Loucy (cell line): Measurements from ENCODE around the gene MCM3AP.

Source experiments
- H2AFZ ChIP-seq: fragments of 200-600 bp; sonication (generic); 2 replicates; pipeline ENCODE4 v1.6.0; 2016; ENCODE audit warnings: antibody characterized with exemption, mild to moderate bottlenecking, low read length, moderate library complexity
- H3F3A ChIP-seq: fragments of 200-600 bp; 2 replicates; pipeline ENCODE4 v1.6.0; 2016; ENCODE audit warnings: antibody characterized with exemption, low read depth, mild to moderate bottlenecking
- H3K27me3 ChIP-seq: fragments of 200-600 bp; sonication (generic); 2 replicates; pipeline ENCODE4 v1.6.1; 2014; ENCODE audit warnings: low read length, mild to moderate bottlenecking; ENCODE audit not compliant: insufficient read depth, poor library complexity, severe bottlenecking
- H3K36me3 ChIP-seq: fragments of 200-600 bp; sonication (generic); 2 replicates; pipeline ENCODE4 v1.6.1; 2016; ENCODE audit warnings: low read length; ENCODE audit not compliant: insufficient read depth
- H3K4me1 ChIP-seq: fragments of 200-600 bp; sonication (generic); 2 replicates; pipeline ENCODE4 v1.5.1; 2014; ENCODE audit warnings: low read length, mild to moderate bottlenecking; ENCODE audit not compliant: insufficient read depth, poor library complexity, severe bottlenecking
- H3K4me2 ChIP-seq: fragments of 200-600 bp; sonication (generic); 2 replicates; pipeline ENCODE4 v1.6.0; 2014; ENCODE audit warnings: antibody characterized with exemption, low read length, low read depth, mild to moderate bottlenecking; ENCODE audit not compliant: poor library complexity, severe bottlenecking
- H3K4me3 ChIP-seq: fragments of 200-600 bp; sonication (generic); 2 replicates; pipeline ENCODE4 v1.5.1; 2014; ENCODE audit warnings: low read length, mild to moderate bottlenecking, mixed read lengths; ENCODE audit not compliant: poor library complexity, severe bottlenecking
- H3K79me2 ChIP-seq: fragments of 200-600 bp; sonication (generic); 2 replicates; pipeline ENCODE4 v1.6.1; 2014; ENCODE audit warnings: low read length; ENCODE audit not compliant: insufficient read depth
- H3K9ac ChIP-seq: fragments of 200-600 bp; sonication (generic); 2 replicates; pipeline ENCODE4 v1.6.0; 2014; ENCODE audit warnings: mild to moderate bottlenecking, low read depth, low read length, moderate library complexity; ENCODE audit not compliant: poor library complexity, severe bottlenecking
- H3K9me2 ChIP-seq: fragments of 200-600 bp; sonication (generic); replicated peaks from 2 replicates; pipeline ENCODE4 v1.6.1; 2016; ENCODE audit warnings: low read depth, low read length, mixed read lengths
- H3K9me3 ChIP-seq: fragments of 200-600 bp; sonication (generic); 2 replicates; pipeline ENCODE4 v1.6.1; 2014; ENCODE audit warnings: mild to moderate bottlenecking, antibody characterized with exemption, low read length, low read depth; ENCODE audit not compliant: insufficient read depth
- H4K20me1 ChIP-seq: fragments of 200-600 bp; sonication (generic); 2 replicates; pipeline ENCODE4 v1.6.0; 2014; ENCODE audit warnings: antibody characterized with exemption, low read length, mild to moderate bottlenecking; ENCODE audit not compliant: insufficient read depth, poor library complexity, severe bottlenecking
- EZH2phosphoT487 ChIP-seq: fragments of 200-600 bp; IDR thresholded peaks from 2 replicates; pipeline ENCODE4 v1.6.1; 2018; ENCODE audit warnings: antibody characterized with exemption, mild to moderate bottlenecking, moderate library complexity, borderline replicate concordance
- TF ChIP-seq, protein P1 (sequence below): fragments of 200-600 bp; sonication (generic); conservative IDR thresholded peaks from 2 replicates; pipeline ENCODE4 v1.5.1; 2014; ENCODE audit warnings: mild to moderate bottlenecking, antibody characterized with exemption, low read length

MCM3AP gene

DNA sequence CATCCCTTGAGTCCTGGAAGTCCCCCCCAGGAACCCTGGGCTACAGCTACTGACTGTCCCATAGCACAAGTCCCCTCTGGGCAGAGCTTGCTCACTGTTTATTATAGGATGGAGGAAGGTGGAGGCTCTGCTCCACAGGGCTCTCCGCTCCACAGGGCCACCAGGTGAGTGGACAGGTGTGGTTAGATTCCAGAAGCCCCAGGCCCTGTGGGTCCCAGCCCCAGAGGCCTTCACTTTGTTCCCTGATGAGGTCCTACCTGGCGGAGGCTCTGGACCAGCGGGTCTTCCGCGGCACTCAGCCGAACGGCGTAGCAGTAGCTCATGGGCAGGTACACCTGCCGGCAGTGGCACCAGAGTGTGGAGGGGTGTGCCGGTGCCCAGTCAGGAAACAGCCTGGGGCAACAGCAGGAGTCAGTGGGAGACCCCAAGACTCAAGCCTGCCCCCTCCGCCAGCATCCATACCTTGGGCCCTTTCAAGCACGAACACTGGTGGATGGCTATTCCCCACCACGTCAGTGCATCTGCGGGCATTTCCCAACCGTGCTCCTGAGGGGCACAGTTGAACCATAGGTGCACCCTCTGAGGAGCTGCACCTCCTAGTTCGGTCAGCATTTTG lies 69.2 kb downstream of the MCM3AP start:
- no peak overlapping the region for H3K4me3 ChIP-seq
- H3K27me3 ChIP-seq, result no peaks in the 10 kb centered on the region
- H3K4me1 ChIP-seq, result no peaks in the 10 kb centered on the region
- H3K9ac ChIP-seq, result no peak overlapping the region
- H3K36me3 ChIP-seq, result peaks cover 56% of the 10 kb centered on the region; the same call in 1 of the 2 replicates
- H4K20me1 ChIP-seq, result peaks cover 2% of the 10 kb centered on the region
- H3K79me2 ChIP-seq, result peaks cover 38% of the 10 kb centered on the region; the same call in 1 of the 2 replicates
- no peaks in the 10 kb centered on the region for H3K9me2 ChIP-seq
- H3K9me3 ChIP-seq, result no peaks in the 10 kb centered on the region
- no peak overlapping the region for H3K4me2 ChIP-seq
- no peak for TF ChIP-seq EZH2phosphoT487
- TF ChIP-seq, protein P1, sequence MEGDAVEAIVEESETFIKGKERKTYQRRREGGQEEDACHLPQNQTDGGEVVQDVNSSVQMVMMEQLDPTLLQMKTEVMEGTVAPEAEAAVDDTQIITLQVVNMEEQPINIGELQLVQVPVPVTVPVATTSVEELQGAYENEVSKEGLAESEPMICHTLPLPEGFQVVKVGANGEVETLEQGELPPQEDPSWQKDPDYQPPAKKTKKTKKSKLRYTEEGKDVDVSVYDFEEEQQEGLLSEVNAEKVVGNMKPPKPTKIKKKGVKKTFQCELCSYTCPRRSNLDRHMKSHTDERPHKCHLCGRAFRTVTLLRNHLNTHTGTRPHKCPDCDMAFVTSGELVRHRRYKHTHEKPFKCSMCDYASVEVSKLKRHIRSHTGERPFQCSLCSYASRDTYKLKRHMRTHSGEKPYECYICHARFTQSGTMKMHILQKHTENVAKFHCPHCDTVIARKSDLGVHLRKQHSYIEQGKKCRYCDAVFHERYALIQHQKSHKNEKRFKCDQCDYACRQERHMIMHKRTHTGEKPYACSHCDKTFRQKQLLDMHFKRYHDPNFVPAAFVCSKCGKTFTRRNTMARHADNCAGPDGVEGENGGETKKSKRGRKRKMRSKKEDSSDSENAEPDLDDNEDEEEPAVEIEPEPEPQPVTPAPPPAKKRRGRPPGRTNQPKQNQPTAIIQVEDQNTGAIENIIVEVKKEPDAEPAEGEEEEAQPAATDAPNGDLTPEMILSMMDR, result no peak
- no peaks in the 10 kb centered on the region for H3F3A ChIP-seq
- no peak overlapping the region for H2AFZ ChIP-seq

DNA sequence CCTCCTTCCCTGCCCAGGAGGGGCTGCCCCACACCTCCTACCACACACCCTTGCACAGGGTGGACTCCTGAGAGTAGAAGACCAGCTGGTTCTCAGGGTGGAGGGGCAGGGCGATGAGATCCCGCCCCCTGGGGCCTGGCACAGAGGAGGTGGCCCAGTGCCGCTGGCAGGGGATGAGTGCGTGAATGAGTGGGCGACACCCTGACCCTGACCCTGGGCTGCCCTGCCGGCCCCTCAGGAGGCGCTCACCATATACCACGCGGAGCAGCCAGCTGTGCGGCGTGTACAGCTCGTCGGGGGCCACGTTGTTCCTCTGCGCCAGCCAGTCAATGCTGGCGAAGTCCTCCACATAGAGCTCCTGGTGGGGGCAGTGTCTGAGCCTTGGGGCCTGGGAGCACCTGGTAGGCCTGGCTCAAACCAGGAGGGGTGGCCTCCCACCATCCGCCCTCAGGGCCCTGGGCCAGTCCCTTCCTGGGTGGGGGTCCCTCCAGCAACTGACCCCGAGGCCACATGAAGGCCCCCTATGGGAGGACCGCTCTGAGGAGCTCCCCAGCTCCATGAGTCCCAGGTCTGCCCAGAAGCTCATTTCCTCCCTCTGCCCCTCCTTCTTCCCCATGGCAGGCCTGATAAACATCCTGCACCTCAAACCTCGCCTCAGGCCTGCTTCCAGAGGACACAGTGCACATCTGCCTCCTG lies 69.8 kb downstream of the MCM3AP start:
- H4K20me1 ChIP-seq, result peaks cover 2% of the 10 kb centered on the region
- H3K9ac ChIP-seq, result no peak overlapping the region
- no peaks in the 10 kb centered on the region for H3K4me1 ChIP-seq
- peaks cover 32% of the 10 kb centered on the region; the same call in 1 of the 2 replicates for H3K79me2 ChIP-seq
- no peaks in the 10 kb centered on the region for H3K9me3 ChIP-seq
- no peaks in the 10 kb centered on the region for H3K9me2 ChIP-seq
- H3K4me2 ChIP-seq, result no peak overlapping the region
- H3F3A ChIP-seq, result no peaks in the 10 kb centered on the region
- H3K27me3 ChIP-seq, result no peaks in the 10 kb centered on the region
- H3K36me3 ChIP-seq, result peaks cover 50% of the 10 kb centered on the region; the same call in 1 of the 2 replicates
- no peak overlapping the region for H2AFZ ChIP-seq
- TF ChIP-seq EZH2phosphoT487, result no peak
- TF ChIP-seq, protein P1, result no peak
- H3K4me3 ChIP-seq, result no peak overlapping the region

DNA sequence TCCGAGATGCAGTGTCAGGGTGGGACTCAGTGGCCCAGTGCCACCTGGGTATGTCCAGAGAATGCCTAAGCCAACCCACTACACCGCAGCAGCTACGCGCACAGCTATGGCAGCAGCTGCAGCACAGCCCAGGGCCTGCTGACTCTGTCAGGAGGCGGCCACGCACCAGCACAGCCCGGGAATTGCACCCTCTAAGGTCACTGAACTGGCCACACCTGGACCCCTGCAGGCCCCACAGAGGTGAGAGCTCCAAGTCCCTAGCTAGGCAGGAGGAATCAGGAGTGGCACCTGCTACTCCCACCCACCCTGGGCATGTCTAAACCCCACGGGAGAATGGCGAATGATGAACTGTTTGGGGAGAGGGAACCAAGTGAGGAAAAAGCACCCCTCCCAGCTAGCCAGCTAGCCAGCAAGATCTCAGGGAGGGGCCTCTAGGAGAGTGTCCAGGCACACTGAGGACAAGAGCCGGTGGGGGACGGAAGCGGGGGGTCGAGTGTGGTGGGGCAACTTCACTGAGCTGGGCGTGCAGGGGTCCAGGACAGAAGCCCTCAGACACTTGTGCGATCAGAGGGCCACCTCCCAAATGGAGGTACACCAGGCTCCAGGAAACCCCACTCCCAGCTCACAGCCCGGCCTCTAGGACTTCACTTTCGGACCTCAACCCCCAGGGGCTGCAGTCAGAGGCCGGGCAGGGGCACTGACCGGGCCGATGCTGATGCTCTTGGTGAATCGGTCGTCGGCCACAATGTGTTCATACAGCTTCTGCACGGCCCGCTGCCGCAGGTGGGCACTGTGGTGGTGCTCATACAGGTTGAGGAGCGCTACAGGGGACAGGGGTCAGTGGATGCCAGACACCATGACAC lies 70.7 kb downstream of the MCM3AP start:
- Histone ChIP-seq H3K9me3 (no peaks in the 10 kb centered on the region), H3K36me3 (peaks cover 42% of the 10 kb centered on the region; the same call in 1 of the 2 replicates), H3K4me2 (no peak overlapping the region), H3K9ac (no peak overlapping the region), H3K4me3 (no peak overlapping the region), H3F3A (no peaks in the 10 kb centered on the region), H4K20me1 (peaks cover 2% of the 10 kb centered on the region), H3K27me3 (no peaks in the 10 kb centered on the region), H3K9me2 (no peaks in the 10 kb centered on the region), H3K4me1 (no peaks in the 10 kb centered on the region), H3K79me2 (peaks cover 23% of the 10 kb centered on the region; the same call in 1 of the 2 replicates), H2AFZ (no peak overlapping the region)
- no peak for TF ChIP-seq EZH2phosphoT487
- TF ChIP-seq, protein P1, result no peak
